HepG2 (cell line): ENCODE results near the gene EPB41L2. TPM values are rescaled to one million over a fixed set of nuclear protein-coding genes. Genes with fewer than 3 reads are reported as not detected.

Experiments
- ATAC-seq: fragments of 200-7000 bp; cut with Tn5 transposase; 3 replicates; pipeline ENCODE4 v1.9.1; 2020; ENCODE audit warnings: mild to moderate bottlenecking, moderate library complexity
- BruUV-seq: library from RNA; stranded (reverse); fragments of 400-500 nt; replicated peaks from 2 replicates; lab custom pipeline; 2021; lab: Mats Ljungman, UMichigan
- CTCF ChIA-PET: fragments of 300-600 bp; formaldehyde crosslinking; extraction: SDS; loops from one replicate; lab custom pipeline; 2021; ENCODE audit warnings: low total read pairs, inconsistent platforms, low intra/inter-chr PET ratio; lab: Yijun Ruan, JAX
- POLR2A ChIA-PET: fragments of 350-600 bp; sonication (Branson Sonifier 250); formaldehyde crosslinking; loops from one replicate; lab custom pipeline; 2020; ENCODE audit warnings: antibody characterized with exemption, inconsistent platforms; lab: Yijun Ruan, JAX
- DNase-seq: peaks from one replicate; pipeline ENCODE4 v3.0.0-alpha.2; 2015; ENCODE audit warnings: low spot score
- FAIRE-seq: peaks from 3 replicates; lab custom pipeline; 2011; peaks lifted over from hg19 to GRCh38; lab: Jason Lieb, UNC
- H2AFZ ChIP-seq: one replicate; pipeline ENCODE4 v1.6.1; 2011; ENCODE audit warnings: low read length, inconsistent platforms
- H3K27ac ChIP-seq: fragments of 300-600 bp; 3 replicates; pipeline ENCODE4 v1.8.0; 2011; ENCODE audit warnings: mixed run types, mild to moderate bottlenecking, mixed read lengths, low read length, inconsistent platforms; ENCODE audit not compliant: insufficient read depth; ENCODE audit errors: extremely low read length
- H3K27me3 ChIP-seq, 2 experiments: fragments of 200-600 bp in 1 of 2; 2 replicates in 1 of 2; 3 replicates in 1 of 2; pipeline versions ENCODE4 v1.6.0 to v1.8.0; 2011; ENCODE audit warnings: low read length in 2 of 2, mild to moderate bottlenecking in 2 of 2, moderate library complexity in 2 of 2, inconsistent platforms in 1 of 2; ENCODE audit not compliant: insufficient read depth in 2 of 2, control insufficient read depth in 1 of 2
- H3K36me3 ChIP-seq, 2 experiments: fragments of 200-600 bp in 1 of 2; replicated peaks in 1 of 2; 2 replicates in 1 of 2; 3 replicates in 1 of 2; pipeline versions ENCODE4 v1.5.1 to v1.8.0; 2011; ENCODE audit warnings: low read length in 2 of 2, inconsistent platforms in 1 of 2; ENCODE audit not compliant: insufficient read depth in 2 of 2, control insufficient read depth in 1 of 2
- H3K4me1 ChIP-seq: 2 replicates; pipeline ENCODE4 v1.5.1; 2012; ENCODE audit warnings: low read length, inconsistent platforms; ENCODE audit not compliant: insufficient read depth
- H3K4me2 ChIP-seq: 2 replicates; pipeline ENCODE4 v1.6.0; 2011; ENCODE audit warnings: low read depth, low read length, inconsistent platforms
- H3K4me3 ChIP-seq, 3 experiments: fragments of 200-600 bp in 1 of 3; sonication (generic), shearing (Covaris generic) in 1 of 3; replicated peaks in 1 of 3; 2 replicates each; pipeline ENCODE4 v1.5.1; 2011 to 2016; ENCODE audit warnings: low read length in 3 of 3, inconsistent platforms in 2 of 3, low read depth in 2 of 3, mild to moderate bottlenecking in 2 of 3, control low read depth in 1 of 3, mixed read lengths in 1 of 3; ENCODE audit not compliant: insufficient read depth in 1 of 3
- H3K79me2 ChIP-seq: one replicate; pipeline ENCODE4 v1.6.1; 2011; ENCODE audit warnings: low read length, inconsistent platforms; ENCODE audit not compliant: insufficient read depth
- H3K9ac ChIP-seq: 2 replicates; pipeline ENCODE4 v1.6.0; 2011; ENCODE audit warnings: mild to moderate bottlenecking, low read depth, low read length, inconsistent platforms; ENCODE audit not compliant: insufficient read depth
- H3K9me3 ChIP-seq: 2 replicates; pipeline ENCODE4 v1.5.1; 2012; ENCODE audit warnings: mild to moderate bottlenecking, low read length
- H4K20me1 ChIP-seq: 2 replicates; pipeline ENCODE4 v1.6.0; 2011; ENCODE audit warnings: inconsistent platforms, mild to moderate bottlenecking, low read length, moderate library complexity; ENCODE audit not compliant: insufficient read depth
- ATF2 ChIP-seq: sonication (generic); formaldehyde crosslinking; IDR thresholded peaks from 2 replicates; pipeline ENCODE4 v1.4.0; 2020; ENCODE audit warnings: missing genetic modification reagents
- ATF7 ChIP-seq, 2 experiments: fragments of 450-650 bp in 1 of 2; sonication (generic) in 1 of 2; formaldehyde crosslinking in 1 of 2; IDR thresholded peaks; 2 replicates each; pipeline versions ENCODE4 v1.4.0 to v1.6.1; 2016 to 2020; ENCODE audit warnings: antibody characterized with exemption in 1 of 2, mild to moderate bottlenecking in 1 of 2, missing genetic modification reagents in 1 of 2
- BHLHE40 ChIP-seq: IDR thresholded peaks from 2 replicates; pipeline ENCODE4 v1.6.1; 2011; ENCODE audit warnings: low read length, improper control_type of control experiment
- ETS1 ChIP-seq: sonication (generic); formaldehyde crosslinking; IDR thresholded peaks from 2 replicates; pipeline ENCODE4 v1.4.0; 2020; ENCODE audit warnings: missing genetic modification reagents
- GLMP ChIP-seq: sonication (generic); formaldehyde crosslinking; IDR thresholded peaks from 2 replicates; pipeline ENCODE4 v1.9.0; 2021; ENCODE audit warnings: missing genetic modification reagents, mild to moderate bottlenecking, borderline replicate concordance
- MTF1 ChIP-seq: sonication (generic); formaldehyde crosslinking; IDR thresholded peaks from 2 replicates; pipeline ENCODE4 v1.5.0; 2020; ENCODE audit warnings: missing genetic modification reagents
- MXD4 ChIP-seq: IDR thresholded peaks from 2 replicates; pipeline ENCODE4 v1.6.1; 2016; ENCODE audit warnings: mild to moderate bottlenecking, missing biosample characterization, missing genetic modification reagents
- NCOA2 ChIP-seq: sonication (generic); formaldehyde crosslinking; IDR thresholded peaks from 2 replicates; pipeline ENCODE4 v1.8.0; 2022; ENCODE audit warnings: inconsistent platforms
- TP53 ChIP-seq: sonication (generic); formaldehyde crosslinking; conservative IDR thresholded peaks from 2 replicates; pipeline ENCODE4 v1.4.0; 2020; ENCODE audit warnings: missing genetic modification reagents
- ZBTB37 ChIP-seq: sonication (generic); formaldehyde crosslinking; IDR thresholded peaks from 2 replicates; pipeline ENCODE4 v1.4.0; 2020; ENCODE audit warnings: mild to moderate bottlenecking, missing genetic modification reagents
- ZBTB38 ChIP-seq: sonication (generic); formaldehyde crosslinking; IDR thresholded peaks from 2 replicates; pipeline ENCODE4 v1.5.1; 2020; ENCODE audit warnings: mild to moderate bottlenecking, missing genetic modification reagents
- ZFP90 ChIP-seq: sonication (generic); formaldehyde crosslinking; IDR thresholded peaks from 2 replicates; pipeline ENCODE4 v1.8.0; 2022; ENCODE audit warnings: missing genetic modification reagents, mild to moderate bottlenecking, inconsistent platforms, borderline replicate concordance
- ZNF512 ChIP-seq: sonication (generic); formaldehyde crosslinking; IDR thresholded peaks from 2 replicates; pipeline ENCODE4 v1.4.0; 2020; ENCODE audit warnings: mild to moderate bottlenecking, missing genetic modification reagents
- ZNF652 ChIP-seq: IDR thresholded peaks from 2 replicates; pipeline ENCODE4 v1.6.1; 2016; ENCODE audit warnings: low read depth, borderline replicate concordance
- ZNF790 ChIP-seq: sonication (generic); formaldehyde crosslinking; IDR thresholded peaks from 2 replicates; pipeline ENCODE4 v1.8.0; 2022; ENCODE audit warnings: missing genetic modification reagents, mild to moderate bottlenecking, borderline replicate concordance
- in situ Hi-C: cut with HindIII; loops from 2 replicates; pipeline ENCODE4 v1.10.0; 2017; ENCODE audit warnings: low pct_unique_long_range_greater_than_20kb; ENCODE audit not compliant: extremely low pct_ligation_motif_present
- intact Hi-C: fragments of 100-400 bp; cut with micrococcal nuclease; formaldehyde crosslinking; loops from one replicate; pipeline ENCODE4 v1.10.0; 2022; ENCODE audit not compliant: unreplicated experiment
- polyA plus RNA-seq, 8 experiments: library from polyadenylated mRNA; depleted of rRNA in 3 of 8; stranded (reverse) in 7 of 8; unstranded in 1 of 8; fragments of >200 nt; fragmentation: Illumina TruSeq in 4 of 8; extraction: Trizol in 4 of 8; gene quantifications; 2 replicates each; pipeline versions ENCODE4 v1.2.1 to v1.2.3, GENCODE V29; 2011 to 2016; ENCODE audit warnings: low read depth in 4 of 8, missing spikeins in 1 of 8, mixed read lengths in 1 of 8; ENCODE audit not compliant: insufficient read depth in 1 of 8
- total RNA-seq, 5 experiments: library from RNA; depleted of rRNA; stranded (reverse); fragments of >200 nt; fragmentation: Illumina TruSeq; extraction: Trizol; gene quantifications; 2 replicates each; pipeline ENCODE4 v1.2.3, GENCODE V29; 2016; ENCODE audit warnings: low read depth in 1 of 5

The EPB41L2 gene
- total and polyA plus RNA-seq, 2 of the 13 experiments (the other 11 are each of a cell fraction or from before 2014, with no cell fraction given) = 41.7 to 56.4 TPM

GRCh38 chr6:130796313-130796905 is 266.6 kb downstream of the EPB41L2 start:
- no peaks in the 10 kb centered on the region for H4K20me1 ChIP-seq
- H3K4me2 ChIP-seq = no peak overlapping the region
- H3K27me3 ChIP-seq = no peaks in the 10 kb centered on the region
- no peak overlapping the region for H3K4me3 ChIP-seq
- TF ChIP-seq ZBTB38 (CRISPR knock-in tag) (no peak), MTF1 (CRISPR knock-in tag) (no peak), ZNF790 (CRISPR knock-in tag) (no peak), ATF7 (IDR thresholded peaks at IDR 0.05) (no peak), ATF7 (CRISPR knock-in tag; IDR thresholded peaks at IDR 0.05) (no peak), TP53 (no peak), ZNF512 (CRISPR knock-in tag) (no peak), ZNF652 (CRISPR knock-in tag) (no peak), GLMP (no peak), NCOA2 (CRISPR knock-in tag) (no peak), MXD4 (CRISPR knock-in tag) (no peak), ATF2 (CRISPR knock-in tag) (no peak), ZFP90 (CRISPR knock-in tag) (no peak), ETS1 (CRISPR knock-in tag) (no peak), ZBTB37 (CRISPR knock-in tag) (no peak), BHLHE40 (no peak)
- no peak overlapping the region for H2AFZ ChIP-seq
- H3K4me1 ChIP-seq = no peaks in the 10 kb centered on the region
- DNase-seq = no peak
- POLR2A ChIA-PET = interaction anchor here (2.0 kb wide), 1 partner anchor 31 kb away, joined by 4 read pairs; the partner anchor contains the start of gene SMLR1
- no TSS peak for BruUV-seq
- H3K36me3 ChIP-seq = no peaks in the 10 kb centered on the region
- peak; percentile 49; the same call in 2 of the 3 replicates for ATAC-seq
- no peaks in the 10 kb centered on the region for H3K79me2 ChIP-seq
- no peak overlapping the region for H3K9ac ChIP-seq
- H3K27ac ChIP-seq = no peak overlapping the region
- H3K9me3 ChIP-seq = peaks cover 5% of the 10 kb centered on the region
- in situ Hi-C loops (no loop called here), intact Hi-C loops (no loop called here)
- no peak for FAIRE-seq
- CTCF ChIA-PET = no interaction called here
